RWPE2 (cell line): ENCODE measurements around the gene PSAPL1.
A peak's percentile ranks its signal among the peaks of the same experiment; 100 is the strongest.

Experiments used
- ATAC-seq: fragments of 200-7000 bp; cut with Tn5 transposase; 3 replicates; pipeline ENCODE4 v1.9.1; 2021; ENCODE audit warnings: low read depth
- DNase-seq: peaks from one replicate; pipeline ENCODE4 v3.0.0-alpha.2; 2020; ENCODE audit warnings: low spot score
- H3K27ac ChIP-seq: fragments of 450-650 bp; 2 replicates; pipeline ENCODE4 v1.5.1; 2017; ENCODE audit warnings: mild to moderate bottlenecking; ENCODE audit not compliant: poor library complexity, severe bottlenecking
- H3K27me3 ChIP-seq: fragments of 250-450 bp; sonication (Bioruptor Pico); 2 replicates; pipeline ENCODE4 v1.5.1; 2021; ENCODE audit warnings: mild to moderate bottlenecking, moderate library complexity; ENCODE audit not compliant: insufficient read depth, poor library complexity, severe bottlenecking
- H3K36me3 ChIP-seq: fragments of 250-450 bp; sonication (Bioruptor Pico); 2 replicates; pipeline ENCODE4 v1.5.1; 2020; ENCODE audit warnings: low read depth, mild to moderate bottlenecking, moderate library complexity
- H3K4me1 ChIP-seq: fragments of 250-450 bp; sonication (Bioruptor Pico); 2 replicates; pipeline ENCODE4 v1.5.1; 2021; ENCODE audit warnings: mild to moderate bottlenecking, moderate library complexity; ENCODE audit not compliant: insufficient read depth, poor library complexity, severe bottlenecking
- H3K4me3 ChIP-seq: fragments of 250-450 bp; sonication (Bioruptor Pico); 2 replicates; pipeline ENCODE4 v1.5.1; 2021; ENCODE audit warnings: mild to moderate bottlenecking, moderate library complexity; ENCODE audit not compliant: severe bottlenecking
- H3K9me3 ChIP-seq: fragments of 250-450 bp; sonication (Bioruptor Pico); 2 replicates; pipeline ENCODE4 v1.5.1; 2021; ENCODE audit warnings: mild to moderate bottlenecking, moderate library complexity; ENCODE audit not compliant: severe bottlenecking
- CTCF ChIP-seq: fragments of 450-650 bp; IDR thresholded peaks from one replicate; pipeline ENCODE4 v1.5.1; 2017; ENCODE audit warnings: mild to moderate bottlenecking, moderate library complexity; ENCODE audit not compliant: poor library complexity, severe bottlenecking

PSAPL1 gene, protein sequence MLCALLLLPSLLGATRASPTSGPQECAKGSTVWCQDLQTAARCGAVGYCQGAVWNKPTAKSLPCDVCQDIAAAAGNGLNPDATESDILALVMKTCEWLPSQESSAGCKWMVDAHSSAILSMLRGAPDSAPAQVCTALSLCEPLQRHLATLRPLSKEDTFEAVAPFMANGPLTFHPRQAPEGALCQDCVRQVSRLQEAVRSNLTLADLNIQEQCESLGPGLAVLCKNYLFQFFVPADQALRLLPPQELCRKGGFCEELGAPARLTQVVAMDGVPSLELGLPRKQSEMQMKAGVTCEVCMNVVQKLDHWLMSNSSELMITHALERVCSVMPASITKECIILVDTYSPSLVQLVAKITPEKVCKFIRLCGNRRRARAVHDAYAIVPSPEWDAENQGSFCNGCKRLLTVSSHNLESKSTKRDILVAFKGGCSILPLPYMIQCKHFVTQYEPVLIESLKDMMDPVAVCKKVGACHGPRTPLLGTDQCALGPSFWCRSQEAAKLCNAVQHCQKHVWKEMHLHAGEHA

GRCh38 chr4:7434766-7435150 lies at the start of gene PSAPL1:
TSS of gene PSAPL1 (minus strand) at chr4:7434930. CDS start at chr4:7434879, 51 bp downstream.
- ATAC-seq = peak; percentile 90
- no peak for TF ChIP-seq CTCF
- Histone ChIP-seq H3K36me3 (no peaks in the 10 kb centered on the region), H3K27ac (no peak within 1 kb of the TSS), H3K9me3 (no peaks in the 10 kb centered on the region), H3K4me1 (peaks cover 31% of the 10 kb centered on the region), H3K27me3 (no peaks in the 10 kb centered on the region), H3K4me3 (no peak within 1 kb of the TSS)
- DNase-seq = no peak

- Histone ChIP-seq H3K4me3 (no peak overlapping the region), H3K4me1 (no peaks in the 10 kb centered on the region), H3K27me3 (no peaks in the 10 kb centered on the region), H3K27ac (no peak overlapping the region), H3K9me3 (no peaks in the 10 kb centered on the region), H3K36me3 (no peaks in the 10 kb centered on the region)
- DNase-seq = no peak
- ATAC-seq = no peak
- TF ChIP-seq CTCF = no peak
Measured at GRCh38 chr4:7481227-7481626, 46.5 kb upstream of the PSAPL1 start.

GRCh38 chr4:7480423-7480822 lies 45.7 kb upstream of the PSAPL1 start:
- no peak overlapping the region for H3K27ac ChIP-seq

DNA sequence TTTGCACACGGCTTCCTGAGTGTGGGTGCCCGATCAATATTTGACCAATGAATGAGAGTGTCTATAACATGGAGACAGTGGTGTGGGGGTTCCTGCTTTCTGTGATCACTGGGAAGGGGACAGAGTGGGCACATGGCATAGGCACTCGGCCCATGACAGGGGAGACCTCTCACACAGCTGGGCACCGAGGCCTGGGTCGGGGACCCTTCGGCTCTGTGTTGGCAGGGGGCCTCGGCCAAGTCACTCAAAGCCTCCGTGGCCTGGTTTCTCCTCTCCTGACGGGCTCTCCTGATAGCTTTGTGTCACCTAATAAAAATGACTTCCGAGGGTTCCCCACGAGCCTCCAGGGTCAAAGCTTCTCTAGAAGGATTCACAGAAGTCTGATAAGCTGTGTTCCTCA lies 43.9 kb upstream of the PSAPL1 start:
- Histone ChIP-seq H3K27me3 (no peaks in the 10 kb centered on the region), H3K36me3 (no peaks in the 10 kb centered on the region), H3K4me1 (no peaks in the 10 kb centered on the region), H3K4me3 (no peak overlapping the region), H3K9me3 (no peaks in the 10 kb centered on the region), H3K27ac (no peak overlapping the region)
- ATAC-seq (no peak), DNase-seq (no peak)
- no peak for TF ChIP-seq CTCF

More at GRCh38 chr4:7480423-7480822, 45.7 kb upstream of the PSAPL1 start:
- Histone ChIP-seq H3K4me1 (no peaks in the 10 kb centered on the region), H3K27me3 (no peaks in the 10 kb centered on the region), H3K9me3 (no peaks in the 10 kb centered on the region), H3K36me3 (no peaks in the 10 kb centered on the region), H3K4me3 (no peak overlapping the region)
- ATAC-seq (no peak), DNase-seq (no peak)
- TF ChIP-seq CTCF = no peak

- H3K4me3 ChIP-seq = no peak overlapping the region
- no peak for ATAC-seq
- H3K9me3 ChIP-seq = no peaks in the 10 kb centered on the region
- no peaks in the 10 kb centered on the region for H3K27me3 ChIP-seq
- H3K27ac ChIP-seq = no peak overlapping the region
- TF ChIP-seq CTCF = no peak
- DNase-seq = no peak
- no peaks in the 10 kb centered on the region for H3K4me1 ChIP-seq
- no peaks in the 10 kb centered on the region for H3K36me3 ChIP-seq
Measured at GRCh38 chr4:7477695-7478094, 43.0 kb upstream of the PSAPL1 start.
